Globus pallidus (tissue), 1 donor: ENCODE measurements around the gene TENM3.

ENCODE experiments used
- DNase-seq: peaks from one replicate; pipeline ENCODE4 v3.0.0-alpha.2; 2015; ENCODE audit warnings: low spot score

The TENM3 gene

DNA sequence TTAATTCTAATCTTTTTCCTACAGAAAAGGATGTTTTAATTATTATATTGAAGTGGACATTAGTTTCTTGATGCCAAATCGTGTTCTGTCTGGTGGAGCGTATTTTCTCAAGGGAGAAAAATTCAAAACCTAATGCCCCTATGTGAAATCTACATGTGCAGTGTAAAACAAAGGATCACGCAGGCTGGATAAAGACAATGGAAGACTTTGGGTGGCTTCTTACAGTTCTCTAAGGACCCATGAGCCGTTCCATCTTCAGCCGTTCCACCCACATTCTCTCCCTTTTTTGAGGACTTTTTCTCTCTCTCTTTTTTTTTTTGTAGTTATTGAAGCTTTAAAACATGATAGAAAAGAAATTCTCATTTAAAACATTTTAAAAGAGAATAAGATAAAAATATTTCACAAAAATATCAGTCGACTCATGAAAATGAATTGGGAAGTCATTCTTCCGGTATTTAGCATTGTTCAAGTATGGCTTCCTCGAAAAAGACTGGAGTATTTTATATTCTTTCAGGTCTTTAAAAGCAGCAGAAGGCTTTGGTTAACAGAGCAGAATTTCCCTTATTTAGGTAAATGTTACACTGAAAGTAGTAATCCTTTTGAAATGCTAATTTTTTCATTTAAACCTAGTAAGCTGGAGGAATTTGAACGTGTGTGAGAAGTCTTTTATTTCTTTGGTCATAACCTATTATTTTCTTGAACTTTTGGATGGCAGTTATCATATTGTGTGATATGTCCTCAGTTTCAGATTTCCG, 11.0 kb downstream of the TENM3 start:
- no peak for DNase-seq

DNA sequence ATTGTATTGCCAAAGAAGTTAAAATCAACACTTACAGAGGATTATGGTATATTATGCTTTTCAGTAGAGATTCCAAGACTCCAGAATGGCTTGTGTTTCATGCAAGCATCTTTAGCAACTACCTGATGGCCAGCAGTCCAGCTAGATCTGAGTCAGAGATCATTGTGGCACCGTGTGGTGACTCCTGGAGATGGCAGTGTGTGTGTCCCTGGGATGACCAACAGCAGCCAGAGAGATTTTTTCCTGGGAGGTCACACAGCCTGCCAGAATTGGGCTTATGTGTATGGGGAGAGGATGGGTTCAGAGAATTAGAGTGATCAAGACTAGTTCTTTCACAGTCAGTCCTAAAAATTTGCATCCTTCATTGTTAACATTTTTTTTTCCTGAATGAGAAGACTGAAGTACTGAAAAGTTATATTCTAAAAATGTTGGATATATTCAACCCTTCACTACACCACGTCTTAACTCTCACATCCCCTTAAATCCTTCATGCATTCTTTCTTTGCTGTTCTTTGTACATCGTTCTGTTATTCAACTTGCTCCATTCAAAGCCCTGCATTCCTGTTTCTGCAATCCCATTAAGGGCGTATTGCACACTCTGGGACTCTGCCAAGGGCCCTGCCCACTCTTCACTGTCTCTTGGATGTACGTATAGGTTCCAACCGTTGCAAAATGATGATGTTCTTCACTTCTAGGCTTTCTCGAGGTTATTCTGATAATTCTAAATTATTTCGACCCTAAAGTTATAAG, 12.4 kb downstream of the TENM3 start:
- no peak for DNase-seq

DNA sequence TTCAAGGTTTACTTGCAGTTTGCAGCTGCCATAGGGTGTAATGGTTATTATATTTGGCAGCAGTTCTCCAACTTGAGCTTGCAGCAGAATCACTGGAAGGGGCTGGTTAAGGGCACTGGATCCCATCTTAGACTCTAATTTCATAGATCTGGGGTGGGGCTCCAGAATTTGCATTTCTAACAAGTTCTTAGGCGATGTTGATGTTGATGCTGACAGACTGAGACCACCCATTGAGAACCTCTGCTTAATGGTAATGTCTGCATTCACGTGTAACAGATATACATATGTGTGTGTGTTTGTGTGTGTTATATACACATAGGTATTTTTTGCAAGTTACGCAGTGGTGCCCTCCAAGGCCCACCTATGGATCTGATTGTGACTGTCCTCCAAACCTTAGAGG, 13.8 kb downstream of the TENM3 start:
- DNase-seq: no peak

DNA sequence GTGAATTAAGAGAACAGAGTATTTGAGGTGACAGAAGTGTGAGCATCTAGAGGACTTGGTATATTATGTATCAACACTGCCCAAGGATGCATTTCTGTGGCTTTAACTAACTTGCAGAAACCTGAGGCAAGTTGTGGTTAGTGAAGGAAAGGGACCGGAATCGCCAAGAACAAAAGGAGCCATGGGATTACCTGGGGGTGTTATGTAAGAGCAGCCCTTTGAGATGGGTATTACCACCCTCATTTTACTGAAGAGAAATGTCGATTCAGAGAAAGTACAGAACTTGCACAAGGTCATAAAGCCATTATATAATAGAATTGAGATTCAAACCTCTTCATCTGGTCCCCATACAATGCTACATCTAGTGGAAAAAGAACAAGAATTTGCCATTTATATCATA, 14.3 kb downstream of the TENM3 start:
- DNase-seq: no peak

DNA sequence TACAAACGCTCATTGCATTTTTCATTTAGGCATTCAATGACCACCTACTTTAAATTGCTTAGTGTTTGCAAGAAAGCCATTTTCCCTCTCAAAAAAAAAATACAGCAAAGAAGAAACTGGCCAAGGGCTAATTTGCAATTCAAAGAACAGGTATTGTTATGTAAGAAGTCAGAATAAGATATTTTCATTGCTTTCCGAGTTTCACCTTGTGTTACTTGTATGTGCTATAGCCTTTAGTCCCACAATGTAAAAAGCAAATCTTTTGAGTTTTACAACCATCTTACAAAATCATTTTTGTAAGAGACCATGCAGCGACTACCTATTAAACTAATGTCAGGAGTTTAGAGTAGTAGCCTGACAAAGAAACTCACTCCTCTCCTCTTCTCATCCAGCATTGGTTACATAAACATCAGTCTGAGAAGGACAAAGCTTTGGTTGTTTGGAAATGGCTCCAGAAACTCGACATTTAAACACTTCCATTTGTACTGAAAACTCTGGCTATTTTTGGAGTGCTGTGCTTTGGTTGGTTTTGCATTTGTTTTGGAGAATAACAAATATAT, 15.3 kb downstream of the TENM3 start:
- DNase-seq: no peak

DNA sequence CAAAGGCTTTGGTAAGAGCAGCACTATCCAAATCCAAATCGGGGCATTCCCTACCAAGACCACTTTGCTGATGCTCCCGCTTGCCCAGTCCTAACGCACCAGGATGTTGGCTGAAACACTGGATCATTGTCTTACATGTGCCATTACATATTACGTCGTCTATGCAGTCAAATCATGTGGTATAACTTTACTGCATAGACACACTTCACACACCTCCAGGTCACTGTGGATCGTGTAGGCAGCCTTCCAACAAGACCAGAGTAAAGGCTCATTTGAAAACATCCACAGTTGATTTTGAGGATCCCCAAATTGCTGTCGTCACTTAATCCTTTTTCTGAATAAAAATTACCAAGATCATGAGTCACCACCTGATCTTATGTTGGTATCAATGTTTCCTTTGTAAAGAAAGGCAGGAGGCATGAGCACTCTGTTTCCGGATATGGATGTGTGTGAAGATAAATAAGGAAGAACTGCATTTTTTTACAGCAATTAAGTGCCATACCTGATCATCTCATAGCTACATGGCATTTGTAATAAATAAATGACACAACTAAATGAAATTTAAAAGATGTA, 18.5 kb downstream of the TENM3 start:
- no peak for DNase-seq

DNA sequence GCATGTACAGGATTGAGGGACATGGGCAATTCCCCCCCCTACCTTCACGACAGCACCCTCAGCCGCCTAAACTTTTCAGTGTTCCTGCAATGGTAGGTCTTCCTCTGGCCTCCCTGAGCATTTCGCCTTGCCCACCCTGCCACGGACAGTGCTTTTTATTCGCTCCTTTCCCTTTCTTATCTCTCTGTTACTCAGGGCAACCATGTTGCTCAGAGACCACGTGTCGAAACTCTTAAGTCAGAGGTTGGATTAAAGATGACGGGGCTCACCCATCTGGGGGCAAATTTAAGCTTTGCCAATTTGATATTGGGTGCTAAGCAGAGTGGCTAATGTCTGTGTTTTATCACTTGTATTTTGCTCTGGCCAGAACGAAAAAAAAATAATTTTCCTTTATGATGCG, 20.4 kb downstream of the TENM3 start:
- no peak for DNase-seq

DNA sequence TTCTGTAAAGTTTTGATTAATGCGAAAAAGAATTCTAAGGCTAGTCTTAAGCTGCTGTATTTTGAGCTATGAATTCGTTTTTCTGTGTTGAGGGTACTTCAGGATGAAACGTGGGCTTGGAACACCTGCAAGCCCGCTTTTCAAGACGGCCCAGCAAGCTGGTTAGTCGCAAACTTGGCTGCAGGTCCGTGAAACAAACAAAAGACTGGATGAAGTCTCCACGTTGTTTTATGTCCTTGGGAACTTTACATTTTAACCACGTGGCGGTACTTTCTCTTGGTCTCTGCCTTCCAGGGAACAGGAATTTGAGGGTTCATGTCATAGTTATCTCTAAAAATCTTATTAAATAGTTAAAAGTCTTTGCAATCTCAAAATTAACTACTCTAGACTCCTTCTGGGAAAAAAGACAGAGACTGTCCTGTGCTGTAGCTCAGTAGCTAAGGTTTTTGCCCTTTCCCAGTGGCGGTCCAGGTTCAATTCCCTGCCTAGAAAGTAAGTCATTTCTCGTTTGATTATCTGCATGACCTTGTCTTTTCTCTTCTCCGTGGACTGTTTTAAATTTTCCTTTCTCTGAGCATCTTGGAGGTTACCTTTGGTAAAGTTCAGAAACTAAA, 21.0 kb downstream of the TENM3 start:
- peak; percentile 7 for DNase-seq

DNA sequence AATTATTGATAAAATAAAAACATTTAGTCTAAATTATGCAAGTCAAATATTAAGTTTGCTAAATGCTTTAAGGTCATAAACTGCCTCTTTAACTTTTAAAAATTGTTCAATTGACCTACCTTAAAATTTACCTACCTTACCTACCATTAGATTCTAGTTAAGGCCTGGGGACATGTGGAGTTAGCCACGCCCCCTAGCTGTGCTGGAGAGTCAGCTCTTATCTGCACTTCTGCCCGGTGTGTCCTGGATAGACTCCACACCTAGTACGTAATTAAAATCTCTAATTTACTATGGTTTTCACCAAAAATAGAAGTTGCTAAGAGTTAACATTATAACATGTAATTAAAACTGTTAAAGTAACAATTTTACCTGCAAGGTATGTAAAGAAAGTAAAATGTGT, 22.7 kb downstream of the TENM3 start:
- DNase-seq: no peak

DNA sequence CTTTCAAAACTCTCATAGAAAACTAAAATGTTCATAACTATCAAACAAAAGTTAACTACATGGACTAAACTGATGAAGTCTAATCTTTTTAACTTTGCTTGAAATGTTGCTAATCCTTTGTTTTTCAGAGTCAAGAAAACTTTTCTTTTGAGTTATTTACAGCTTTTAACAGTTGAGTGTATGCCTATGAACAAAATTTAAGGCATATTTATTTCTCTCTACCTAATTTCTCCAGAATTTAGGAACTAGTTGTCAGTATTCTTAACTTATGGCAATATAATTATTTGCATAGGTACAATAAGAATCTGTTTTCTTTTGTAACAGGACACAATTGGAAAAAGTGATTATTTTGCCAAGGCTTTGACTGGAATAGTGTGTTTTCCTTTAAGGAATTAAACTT, 23.8 kb downstream of the TENM3 start:
- DNase-seq: no peak

DNA sequence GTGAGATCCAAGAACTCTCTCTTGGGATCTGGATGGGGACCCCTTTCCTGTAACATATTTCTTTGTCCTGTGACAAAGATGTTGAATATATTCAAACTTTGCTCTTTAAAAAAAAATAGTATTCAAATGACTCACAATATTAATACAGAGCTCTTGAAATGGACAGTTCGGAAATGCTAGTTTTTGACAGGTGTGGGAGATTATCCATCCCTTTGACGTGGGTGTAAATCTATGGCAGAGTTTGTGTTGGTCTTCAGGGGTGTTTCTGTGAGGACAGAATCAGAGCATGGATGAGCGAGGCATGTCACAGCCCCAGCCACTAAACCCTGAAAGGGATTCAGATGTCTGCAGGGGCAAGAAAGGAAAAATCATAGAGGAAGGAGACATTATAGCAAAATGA, 25.8 kb downstream of the TENM3 start:
- no peak for DNase-seq

DNA sequence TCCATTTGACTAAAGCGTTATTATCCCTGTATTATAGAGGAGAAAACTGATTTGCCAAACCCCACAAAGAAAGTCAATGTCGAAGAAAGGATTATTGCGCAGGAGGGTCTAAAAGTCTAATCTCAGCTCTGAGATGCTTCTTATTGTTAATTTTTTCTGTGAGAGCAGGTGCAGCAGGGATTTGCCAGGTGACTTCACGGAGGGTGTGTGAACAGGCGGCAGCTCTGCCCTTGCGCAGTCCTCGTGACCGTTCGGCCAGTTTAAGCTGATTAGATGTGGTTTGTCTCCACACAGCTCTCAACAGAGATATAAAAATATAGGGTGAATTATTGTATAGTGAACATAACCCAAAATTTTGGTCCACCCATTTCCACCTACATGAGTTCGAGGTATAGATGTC, 28.5 kb downstream of the TENM3 start:
- no peak for DNase-seq

DNA sequence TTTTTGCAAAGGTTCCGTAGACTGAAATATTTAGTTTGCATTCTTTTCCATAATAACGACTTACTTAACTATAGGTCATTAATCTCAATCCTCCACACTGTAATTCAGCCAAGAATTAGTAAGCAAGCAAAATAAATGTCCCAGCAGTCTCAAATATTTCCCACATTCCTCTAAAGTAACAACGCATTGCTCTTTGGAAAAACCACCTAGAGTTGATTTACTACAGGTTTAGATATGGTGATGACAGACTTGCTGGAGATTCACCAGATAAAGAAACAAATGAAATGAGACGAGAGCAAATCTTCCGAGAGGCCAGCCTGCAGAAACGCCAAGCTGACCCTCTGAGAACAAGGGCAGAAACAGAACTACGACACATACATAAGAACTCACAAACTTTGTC, 28.9 kb downstream of the TENM3 start:
- DNase-seq: no peak

DNA sequence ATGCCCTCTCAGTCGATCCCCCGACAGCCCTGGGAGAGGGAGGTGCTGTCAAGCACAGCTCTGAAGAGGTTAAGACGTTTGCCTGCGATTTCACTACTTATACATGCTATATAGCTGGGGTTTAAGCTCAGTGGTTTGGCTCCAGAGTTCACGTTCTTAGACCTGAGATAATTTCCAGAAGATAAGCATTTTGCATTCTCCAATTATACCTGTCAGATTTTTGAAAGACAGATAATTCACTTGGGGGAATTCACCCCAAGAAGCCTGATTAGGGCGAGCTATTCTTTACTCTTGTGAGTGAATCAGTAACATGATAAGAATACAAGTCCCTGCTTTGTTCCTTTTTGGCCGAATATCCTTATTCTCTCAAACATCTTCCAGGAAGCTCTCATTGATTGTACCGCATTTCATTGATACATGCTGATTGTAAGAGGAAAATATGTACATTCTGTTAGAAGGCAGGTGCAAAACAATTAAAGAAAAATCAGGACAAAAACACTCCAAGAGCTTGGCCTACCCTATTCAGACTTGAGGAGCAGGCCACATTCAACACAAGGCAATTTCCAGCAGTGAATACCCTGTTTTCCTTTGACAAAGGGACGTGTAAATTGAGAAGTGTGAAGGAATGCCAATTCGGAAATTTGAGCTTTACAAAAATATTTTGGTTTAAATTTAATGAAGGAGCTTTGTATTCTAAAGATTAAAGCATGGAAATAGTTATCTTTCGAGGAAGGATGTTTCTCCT, 30.2 kb downstream of the TENM3 start:
- DNase-seq: no peak

DNA sequence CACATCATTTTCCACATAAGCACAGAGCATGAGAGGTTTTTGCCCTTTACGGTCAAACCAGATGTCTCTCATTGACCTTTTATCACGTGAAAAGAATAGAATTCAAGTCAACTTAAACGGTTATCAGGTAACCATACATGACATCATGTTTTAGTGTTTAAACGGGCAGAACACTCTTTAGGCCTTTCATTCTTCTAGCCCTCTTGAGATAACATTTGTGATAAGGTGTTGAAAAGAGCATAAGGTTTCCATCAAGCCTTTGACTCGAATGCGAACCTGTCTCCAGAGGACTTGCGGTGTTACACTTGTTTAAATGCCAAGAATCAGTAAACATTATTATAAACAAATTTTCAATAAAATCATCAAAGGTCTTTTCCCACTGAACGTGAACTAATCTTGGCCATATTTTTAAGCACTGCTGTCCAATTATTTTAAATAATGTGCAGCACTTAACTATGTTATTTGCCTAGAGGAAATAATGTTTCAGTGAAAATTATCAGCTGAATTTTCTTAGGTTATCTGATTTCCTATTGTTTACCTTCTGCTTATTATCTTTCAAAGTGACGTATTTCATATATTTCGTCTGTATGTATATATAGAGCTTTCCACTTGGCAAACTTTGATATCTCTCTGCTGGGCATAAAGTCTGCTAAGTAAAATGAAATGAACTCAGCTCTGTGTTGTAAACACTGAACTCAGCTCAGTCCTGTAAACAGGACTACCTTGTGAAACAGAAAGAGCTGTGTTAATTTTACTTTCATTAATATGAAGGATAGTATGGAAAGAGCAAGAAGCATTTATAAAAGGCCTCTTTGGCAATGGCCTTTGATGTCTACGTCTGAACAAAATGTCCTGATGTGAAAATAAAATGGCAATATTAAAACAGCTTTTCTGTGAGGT, 33.3 kb downstream of the TENM3 start:
- no peak for DNase-seq

DNA sequence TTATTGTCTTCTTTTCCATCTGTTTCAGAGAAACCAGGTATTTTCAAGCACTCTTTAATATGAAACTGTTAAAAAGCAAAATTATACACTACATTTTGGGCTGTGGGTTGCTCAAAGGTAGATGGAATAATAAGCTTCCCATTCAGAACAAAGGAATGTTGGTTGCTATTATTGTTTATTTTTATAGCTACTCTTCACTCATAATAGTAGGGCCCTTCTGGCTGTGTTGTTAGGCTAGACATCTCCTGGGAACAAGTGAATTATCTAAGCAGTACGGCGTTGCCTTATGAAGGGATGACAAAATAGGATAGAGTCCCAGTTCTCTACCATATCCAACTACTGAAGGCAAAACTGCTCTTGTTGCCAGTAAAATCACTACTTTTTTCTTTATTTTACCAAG, 34.2 kb downstream of the TENM3 start:
- DNase-seq: no peak

DNA sequence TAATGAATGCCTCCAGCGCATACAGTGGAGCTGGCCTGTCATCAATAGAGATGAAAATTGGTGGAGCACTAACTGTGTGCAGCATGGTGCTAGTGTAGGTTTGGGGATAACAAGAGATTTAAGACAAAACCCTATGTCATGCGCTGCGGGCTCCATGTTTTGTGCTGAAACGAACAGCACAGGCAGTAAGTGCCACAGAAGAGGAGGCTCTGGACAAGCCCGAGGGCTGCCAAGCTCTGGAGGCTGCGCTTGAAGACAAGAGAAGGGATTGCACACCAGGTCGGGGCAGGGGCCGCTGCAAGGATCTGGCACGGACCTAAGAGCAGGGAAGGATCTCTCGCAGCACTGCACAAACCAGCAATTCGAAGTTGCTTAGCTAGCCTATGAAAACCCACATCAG, 35.5 kb downstream of the TENM3 start:
- DNase-seq: no peak

DNA sequence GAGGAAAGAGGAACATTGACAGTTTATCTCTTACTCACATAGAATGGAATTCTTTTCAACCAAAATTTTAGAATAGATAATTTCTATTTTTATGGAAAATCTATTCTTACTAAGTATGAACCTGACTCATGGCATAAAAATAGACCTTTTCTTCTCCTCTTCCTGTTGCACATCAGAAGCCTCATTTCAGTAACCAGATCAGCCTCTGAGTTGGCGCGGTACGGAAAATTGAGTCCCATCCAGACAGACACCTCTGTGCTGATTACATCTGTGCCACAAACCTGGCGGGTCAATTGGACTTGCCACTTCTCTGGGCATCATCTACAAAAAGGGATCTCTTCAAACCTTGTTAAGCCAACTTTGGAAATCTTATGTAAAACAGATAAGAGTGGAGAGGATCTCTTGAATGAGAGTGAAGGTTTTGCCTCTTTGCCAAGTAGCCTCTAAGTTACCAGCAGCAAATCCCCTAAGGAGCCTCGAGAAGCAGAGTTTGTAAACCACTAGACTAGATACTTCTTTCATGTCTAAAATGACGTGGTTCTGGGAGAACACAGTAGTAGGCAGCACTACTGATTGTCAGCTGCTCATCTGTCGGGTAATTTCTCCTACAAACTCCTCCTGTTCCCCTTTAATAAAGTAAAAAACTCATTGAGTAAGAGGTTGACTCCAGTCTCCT, 37.4 kb downstream of the TENM3 start:
- no peak for DNase-seq

DNA sequence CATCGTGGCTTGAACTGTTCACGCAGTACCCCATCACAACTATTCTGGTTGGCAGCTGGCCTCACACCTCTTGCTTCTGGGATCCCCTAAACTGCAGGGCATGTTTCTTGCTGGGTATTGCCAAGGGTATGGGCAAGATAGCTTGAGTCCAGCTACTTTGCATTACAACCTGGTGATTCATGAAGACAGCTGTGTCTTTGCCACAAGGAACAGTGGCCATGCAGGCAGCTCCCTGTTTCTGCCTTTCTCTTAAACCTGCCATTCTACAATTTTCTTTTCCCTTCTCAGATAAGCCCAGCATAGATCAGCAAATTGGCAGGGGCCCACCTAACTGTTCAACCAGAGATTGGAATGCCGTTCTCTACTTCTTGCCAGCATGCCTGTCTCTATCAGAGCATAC, 42.8 kb downstream of the TENM3 start:
- no peak for DNase-seq

DNA sequence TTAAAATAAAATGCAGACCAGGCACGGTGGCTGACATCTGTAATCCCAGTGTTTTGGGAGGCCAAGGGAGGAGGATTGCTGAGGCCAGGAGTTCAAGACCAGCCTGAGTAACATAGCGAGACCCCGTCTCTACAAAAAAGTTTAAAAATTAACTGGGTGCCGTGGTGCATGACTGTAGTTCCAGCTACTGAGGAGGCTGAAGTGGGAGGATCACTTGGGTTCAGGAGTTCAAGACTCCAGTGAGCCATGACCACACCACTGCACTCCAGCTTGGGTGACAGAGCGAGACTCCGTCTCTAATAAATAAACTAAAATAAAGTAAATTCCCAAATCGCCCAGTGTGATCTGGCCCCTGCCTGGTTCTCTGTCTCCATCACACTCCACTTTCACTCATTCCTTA, 43.7 kb downstream of the TENM3 start:
- no peak for DNase-seq
